Erythroblast (primary cell): ENCODE data around the gene XYLT1.

Source experiments
- GATA1 ChIP-seq: IDR thresholded peaks from 2 replicates; pipeline ENCODE4 v1.6.1; 2011; ENCODE audit warnings: low read depth, mild to moderate bottlenecking, control low read depth, low read length, moderate library complexity
- POLR2A ChIP-seq: IDR thresholded peaks from 2 replicates; pipeline ENCODE4 v1.6.1; 2011; ENCODE audit warnings: mild to moderate bottlenecking, low read length

- TF ChIP-seq POLR2A (no peak), GATA1 (no peak)
Measured at GRCh38 chr16:17481736-17482135, 11.0 kb upstream of the XYLT1 start.
